HG02642 (cell line): ENCODE measurements around the gene RFT1.
A peak's percentile ranks its signal among the peaks of the same experiment; 100 is the strongest.
"Not testable (repeated sequence)": the region's sequence is repeated elsewhere in the genome, so short reads cannot be mapped to it uniquely, and the experiment has no call there.

Experiments used
- ATAC-seq: cut with Tn5 transposase; IDR thresholded peaks from one replicate; pipeline ENCODE4 v1.9.1; 2021; ENCODE audit warnings: mild to moderate bottlenecking; ENCODE audit not compliant: unreplicated experiment, poor library complexity

RFT1 gene

DNA sequence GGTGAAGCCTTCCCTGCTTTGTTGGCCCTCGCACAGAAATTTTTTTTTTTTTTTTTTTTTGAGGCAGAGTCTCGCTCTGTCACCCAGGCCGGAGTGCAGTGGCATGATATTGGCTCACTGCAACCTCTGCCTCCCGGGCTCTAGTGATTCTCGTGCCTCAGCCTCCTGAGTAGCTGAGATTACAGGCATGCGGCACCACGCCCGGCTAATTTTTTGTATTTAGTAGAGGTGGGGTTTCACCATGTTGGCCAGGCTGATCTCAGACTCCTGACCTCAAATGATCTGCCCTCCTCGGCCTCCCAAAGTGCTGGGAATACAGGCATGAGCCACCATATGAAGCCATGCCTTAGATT lies 20.8 kb upstream of the RFT1 start:
- not testable (repeated sequence) for ATAC-seq

DNA sequence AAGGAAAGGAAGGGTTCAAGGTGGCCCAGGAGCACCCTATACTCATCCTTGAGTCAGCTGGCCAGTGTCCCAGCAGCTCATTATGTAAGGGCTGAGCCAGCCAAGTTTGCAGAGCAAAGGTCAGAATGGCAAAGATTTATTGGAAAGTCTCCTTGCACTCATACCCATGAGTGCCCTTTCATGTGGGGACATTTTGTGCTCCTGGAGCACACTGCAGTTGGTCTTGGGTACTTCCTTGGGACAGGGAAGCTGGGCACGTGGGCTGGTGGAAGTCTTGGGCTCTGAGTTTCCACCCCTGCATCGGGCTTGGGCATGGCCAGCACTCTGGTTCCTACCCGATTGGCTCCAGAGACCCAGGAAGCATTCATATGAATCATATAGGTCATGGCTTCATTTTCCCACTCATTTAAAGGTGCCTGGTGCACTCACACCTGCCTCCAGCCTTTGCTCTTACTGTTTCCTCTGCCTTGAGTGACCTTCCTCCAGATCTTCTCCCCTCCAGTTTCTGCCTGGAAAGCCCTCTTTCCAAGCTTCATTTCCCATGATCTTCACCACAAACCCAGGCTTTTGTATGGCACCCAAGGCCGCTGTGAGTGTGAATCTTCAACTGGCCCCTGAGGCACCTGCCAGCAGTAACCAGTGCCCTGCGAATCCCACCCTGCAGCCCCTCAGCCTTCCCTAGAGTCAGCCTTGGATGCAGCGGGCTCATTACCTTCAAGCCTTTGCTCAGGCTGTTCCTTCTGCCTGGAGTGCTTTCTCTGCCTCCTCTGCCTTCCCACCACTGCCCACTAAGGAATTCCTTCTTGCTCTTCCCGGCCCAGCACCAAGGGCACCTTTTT lies 20.2 kb upstream of the RFT1 start:
- no peak for ATAC-seq

DNA sequence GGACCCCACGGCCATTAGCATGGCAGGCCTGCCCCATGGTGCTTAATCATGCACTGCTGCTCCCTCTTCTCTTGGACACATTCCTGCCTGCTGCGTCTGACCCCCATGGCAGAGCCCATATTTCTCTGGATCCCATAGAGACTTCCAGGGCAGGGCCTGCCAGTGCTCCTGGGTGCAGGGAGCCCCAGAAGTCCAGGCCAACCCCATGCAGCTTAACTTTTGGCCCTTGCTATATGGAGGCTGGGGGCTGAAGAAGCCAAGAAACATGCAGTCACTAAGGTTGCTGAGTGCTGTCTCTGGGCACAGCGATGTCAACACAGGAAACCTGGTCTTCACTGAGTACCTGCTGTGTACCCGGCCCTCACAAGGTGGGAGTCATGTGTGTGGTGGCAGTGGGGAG lies 19.5 kb upstream of the RFT1 start:
- ATAC-seq = no peak

DNA sequence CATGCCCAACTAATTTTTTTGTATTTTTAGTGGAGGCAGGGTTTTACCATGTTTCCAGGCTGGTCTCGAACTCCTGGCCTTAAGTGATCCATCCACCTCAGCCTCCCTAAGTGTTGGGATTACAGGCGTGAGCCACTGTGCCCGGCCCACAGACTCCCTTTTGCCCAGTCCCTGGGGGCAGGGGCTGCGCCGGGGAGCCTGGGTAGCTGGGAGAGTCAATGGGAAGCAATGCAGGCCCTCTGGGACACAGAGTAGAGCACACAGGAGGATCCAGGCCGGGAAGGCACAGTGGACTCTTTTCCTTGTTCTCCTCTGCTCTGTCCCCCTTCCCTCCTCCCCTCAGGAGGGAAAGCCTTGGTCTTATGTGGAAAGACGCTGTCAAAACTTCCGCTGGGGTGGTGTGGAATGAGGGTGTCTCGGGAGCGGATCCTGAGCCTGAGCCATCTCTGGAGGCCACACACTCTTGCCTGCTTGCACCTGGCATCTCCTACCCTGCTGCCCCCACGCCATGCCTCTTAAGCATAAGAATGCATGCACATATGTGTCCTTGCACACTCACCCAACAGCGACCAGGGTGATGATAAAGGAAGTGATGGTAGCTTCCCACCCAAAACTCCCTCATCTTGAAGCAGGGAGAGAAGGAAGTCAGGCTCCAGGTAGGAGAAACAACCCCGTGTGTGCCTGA lies 18.9 kb upstream of the RFT1 start:
- ATAC-seq = no peak

DNA sequence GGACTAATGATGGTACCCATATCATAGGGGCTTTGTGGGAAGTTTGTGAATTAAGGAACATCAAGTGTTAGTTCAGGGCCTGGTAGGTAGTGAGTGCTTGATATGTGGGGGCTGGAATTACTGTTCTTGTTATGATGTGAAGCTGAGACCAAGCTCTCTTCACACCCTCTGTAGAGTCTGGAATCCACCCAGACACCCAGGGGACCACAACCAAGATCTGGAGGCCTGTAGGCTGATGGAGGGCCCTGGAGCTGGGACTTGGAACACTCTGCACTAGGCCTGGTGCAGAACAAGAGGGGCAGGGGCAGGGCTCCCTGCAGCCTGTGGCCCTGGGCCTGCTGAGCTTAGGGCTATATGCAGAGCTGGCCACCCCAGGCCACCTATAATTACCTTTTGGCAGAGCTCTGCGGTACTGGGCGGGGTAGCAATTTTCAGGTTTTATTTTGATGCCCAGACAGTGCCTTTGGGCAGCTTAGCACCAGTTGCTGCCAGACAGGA lies 17.7 kb upstream of the RFT1 start:
- no peak for ATAC-seq

DNA sequence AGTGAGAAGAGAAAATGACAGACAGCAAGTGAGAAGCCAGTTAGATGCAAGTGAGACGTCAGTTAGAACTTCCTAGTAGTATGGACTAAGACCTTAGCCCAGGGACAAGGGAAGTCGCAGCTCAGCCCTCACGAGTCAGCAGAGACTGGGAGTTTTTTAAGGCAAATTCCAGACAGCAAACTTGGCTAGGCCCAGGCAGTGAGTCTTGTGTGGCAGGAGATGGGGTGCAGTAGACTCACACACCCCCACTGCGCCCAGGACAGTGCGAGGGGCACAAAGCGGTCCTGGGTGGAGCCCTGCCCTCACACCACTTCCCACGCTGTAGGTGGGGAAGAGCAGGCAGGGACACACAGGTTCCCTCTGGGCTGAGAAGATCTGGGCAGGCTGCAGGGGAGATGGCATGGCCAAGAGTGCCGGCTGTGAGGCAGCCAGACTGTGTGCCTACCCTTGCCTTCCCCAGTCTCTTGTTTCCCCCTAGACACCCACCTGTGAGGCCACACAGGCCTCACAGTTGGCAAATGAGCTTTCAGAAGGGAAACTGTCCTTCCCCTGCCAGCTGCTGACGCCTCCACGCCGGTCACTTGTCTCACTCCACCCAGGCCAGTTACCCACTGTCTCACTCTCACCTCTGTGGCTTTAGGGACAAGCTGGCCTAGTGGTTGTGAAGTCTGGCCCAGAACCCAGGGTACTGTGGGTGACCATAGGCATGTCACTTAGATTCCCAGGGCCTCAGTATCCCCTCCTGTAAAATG lies 17.1 kb upstream of the RFT1 start:
- ATAC-seq = no peak

DNA sequence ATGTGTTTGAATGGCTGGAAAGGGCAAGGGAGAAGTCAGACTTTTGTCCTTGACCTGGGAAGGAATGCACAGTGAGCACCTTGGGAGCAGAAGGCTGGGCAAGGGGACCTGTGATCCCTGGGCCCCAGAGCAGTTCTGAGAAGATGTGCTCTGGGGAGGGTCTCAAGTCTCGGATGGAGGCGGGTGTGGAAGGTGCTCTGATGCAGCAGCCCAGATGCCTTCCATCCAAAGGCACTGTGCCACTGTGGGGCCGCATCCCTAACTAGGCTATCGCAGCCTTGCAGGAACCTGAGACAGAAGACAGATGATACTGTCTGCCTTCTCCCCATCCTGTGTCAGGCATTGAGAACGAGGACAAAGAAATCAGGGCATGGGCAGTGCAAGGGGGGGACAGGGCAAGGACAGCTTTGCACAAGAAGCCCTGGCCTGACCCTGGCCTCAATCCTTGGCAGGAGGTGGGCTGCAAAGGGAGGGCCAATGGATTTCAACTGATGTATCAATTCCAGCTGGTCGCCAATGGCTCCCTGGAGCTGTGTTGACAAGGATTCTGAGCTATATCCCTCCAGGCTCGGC lies 16.2 kb upstream of the RFT1 start:
- ATAC-seq = no peak

DNA sequence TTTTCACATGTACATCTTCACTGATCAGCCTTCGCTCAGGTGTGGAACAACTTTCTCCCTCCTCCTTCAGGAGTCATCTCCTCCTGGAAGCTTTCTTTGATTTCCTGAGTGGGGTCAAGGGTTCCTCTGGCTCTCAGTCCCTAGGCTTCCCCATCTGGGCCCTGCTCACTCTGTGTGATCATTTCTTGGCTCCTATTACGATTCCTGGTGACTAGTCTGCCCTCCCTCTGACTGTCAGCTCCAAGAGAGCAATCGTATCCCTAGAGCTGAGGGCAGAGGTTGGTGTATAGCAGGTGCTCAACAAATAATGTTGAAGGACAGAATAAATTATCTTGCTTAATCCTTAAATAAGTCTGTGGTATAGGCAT lies 15.5 kb upstream of the RFT1 start:
- ATAC-seq = no peak

DNA sequence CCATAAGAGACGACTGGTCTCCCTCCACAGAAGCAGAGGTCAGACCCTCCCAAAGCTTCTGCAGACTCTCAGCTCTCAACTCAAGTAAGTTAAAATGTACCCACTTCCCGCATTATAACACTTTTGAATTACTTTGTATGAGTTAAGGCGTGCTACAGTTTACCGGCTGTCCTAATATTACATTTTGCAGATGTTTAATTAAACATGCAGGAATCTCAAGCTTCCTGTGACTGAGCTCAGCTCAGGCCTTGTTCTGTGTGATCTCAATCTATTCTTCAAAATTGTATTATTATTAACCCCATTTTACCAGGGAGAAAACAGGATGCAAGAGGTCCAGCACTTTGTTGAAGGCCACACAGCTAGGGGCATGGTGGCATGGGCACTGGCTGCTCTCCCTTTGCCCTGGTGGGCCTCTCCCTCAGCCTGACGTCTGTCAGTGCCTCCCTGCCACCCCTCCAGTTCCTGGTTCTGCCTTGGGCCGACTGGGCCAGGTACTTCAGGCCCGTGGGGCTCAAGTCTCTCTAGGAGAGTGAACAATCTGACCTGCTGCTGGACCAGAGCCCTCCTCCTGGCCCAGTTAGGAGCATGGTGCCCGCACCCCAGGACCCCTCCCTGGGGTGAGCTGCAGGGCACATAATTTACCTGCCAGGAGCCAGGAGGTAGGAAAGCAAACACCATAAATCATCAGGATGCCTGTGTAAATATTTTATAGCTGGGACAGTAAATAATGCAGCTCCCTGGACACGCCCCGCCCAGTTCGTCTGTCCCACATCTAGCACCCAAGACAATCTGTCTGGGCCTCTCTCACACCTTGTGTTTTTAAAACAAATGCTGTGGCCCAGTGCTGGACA lies 14.9 kb upstream of the RFT1 start:
- ATAC-seq = no peak

DNA sequence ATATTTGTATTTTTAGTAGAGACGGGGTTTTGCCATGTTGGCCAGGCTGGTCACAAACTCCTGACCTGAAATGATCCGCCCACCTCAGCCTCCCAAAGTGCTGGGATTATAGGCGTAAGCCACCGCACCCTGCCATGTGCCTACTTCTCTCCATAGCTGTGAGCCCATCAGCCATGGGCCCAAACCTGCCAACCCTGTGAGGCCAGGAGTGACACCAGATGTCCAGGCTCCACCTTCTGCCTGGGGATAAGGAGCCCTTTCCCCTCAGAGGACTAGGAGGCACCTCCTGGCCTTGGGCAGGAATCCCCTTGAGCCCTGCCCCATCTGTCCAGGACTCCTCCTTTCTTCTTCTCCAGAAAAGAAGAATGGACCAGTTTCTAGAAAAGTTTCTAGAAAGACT lies 14.2 kb upstream of the RFT1 start:
- no peak for ATAC-seq

DNA sequence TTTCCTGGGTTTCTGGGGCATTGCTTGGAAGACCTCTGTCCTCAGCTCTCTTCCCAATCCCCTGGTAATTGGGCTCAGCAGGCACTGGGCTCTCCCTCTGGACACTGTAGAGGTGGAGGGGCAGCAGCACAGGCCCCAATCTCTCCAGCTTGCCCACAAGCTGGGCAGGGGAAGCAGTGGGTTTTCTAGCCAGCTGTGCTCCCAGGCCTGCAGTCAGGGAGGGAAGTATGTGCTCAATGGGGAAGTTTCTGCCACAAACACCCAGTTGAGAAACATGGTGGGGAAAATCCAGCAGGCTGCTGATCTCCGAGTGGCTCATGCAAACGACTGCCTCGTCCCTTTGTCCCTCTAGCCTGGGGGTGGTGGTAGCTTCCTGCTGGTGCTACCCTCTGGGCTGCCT lies 12.8 kb upstream of the RFT1 start:
- no peak for ATAC-seq

DNA sequence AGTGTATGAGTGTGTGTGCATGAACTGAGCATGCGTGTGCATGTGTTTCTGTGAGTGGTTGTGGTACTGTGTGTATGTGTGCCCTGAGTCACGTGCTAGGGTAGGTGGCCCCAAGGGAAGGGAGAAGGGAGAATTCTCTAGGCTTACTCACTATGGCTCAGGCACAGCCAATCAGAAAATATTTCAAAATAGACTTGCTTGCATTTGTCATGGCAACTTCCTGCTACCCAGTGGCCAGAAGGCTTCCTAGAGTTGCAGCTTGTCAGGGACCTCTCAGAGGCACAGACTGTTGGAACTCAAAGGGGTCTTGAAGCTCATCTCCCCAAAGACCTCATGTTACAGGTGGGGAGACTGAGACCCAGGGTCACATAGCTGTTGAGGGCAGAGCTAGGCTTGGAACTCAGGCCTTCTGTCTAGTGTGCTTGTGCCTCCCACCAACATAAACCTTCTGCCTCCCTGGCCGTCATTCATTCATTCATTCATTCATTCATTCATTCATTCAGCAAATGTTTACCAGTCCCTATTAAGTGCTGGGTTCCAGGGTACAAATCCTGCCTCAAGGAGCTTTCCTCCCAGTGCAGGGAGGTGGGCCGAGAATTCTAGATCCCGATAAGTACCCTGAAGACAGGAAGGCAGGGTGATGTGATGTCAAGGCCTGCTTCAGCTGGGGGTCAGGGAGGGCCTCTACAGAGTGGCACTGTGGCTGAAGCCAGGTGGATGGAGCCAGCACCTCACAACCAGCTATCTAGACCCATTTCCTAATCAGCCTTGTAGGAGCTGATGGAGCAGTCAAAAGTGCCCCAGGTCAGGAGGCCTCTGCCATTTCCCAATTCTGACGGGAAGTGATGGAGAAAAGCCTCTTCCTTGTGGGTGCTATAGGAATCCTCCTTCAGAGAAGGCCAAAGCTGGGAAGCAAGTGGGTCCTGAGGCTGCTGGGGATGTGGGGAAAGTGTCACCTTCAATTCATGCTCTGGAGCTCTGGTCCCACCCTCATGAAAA lies 10.9 kb upstream of the RFT1 start:
- no peak for ATAC-seq

DNA sequence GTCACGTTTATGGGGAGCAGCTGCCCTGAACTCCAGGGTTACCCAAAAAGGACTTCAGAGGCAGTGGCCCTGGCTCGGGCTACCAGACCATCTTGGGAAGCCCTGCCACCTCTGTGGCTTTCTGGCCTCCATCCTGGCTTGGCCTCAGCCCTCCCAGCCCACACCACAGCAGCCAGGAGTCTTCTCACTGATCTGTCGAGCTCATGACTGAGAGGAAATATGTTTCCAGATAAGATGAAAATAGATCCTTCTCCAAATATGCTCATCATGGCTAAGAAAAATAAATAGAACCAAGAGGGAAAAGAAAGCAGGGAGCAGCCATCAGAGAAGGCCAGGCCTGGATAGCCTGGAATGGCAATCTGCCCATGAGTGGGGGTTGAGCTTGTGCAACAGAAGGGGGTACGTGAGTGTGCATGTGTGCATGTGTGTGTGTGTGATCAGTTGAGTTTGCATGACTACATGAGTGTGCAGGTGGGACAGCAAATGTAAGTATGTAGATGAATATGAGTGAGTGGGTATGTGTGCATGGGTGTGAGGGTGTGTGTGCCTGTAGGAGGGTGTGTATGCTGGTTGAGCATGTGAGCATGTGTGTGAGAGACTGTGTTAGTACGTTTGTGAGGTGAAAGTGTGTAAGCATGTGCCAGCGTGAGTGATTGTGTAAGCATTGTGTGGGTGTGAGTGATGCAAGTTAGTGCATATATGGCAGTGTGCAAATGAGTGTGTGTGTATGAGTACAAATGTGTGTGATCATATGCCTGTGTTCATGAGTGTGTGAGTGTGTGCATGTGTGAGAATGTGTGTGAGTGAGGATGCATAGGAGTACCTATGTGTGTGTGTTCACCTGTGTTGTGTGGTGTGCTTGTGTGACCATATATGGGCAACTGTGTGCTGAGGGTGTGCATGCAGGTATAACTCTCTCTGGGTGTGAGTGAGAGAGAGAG lies 9.9 kb upstream of the RFT1 start:
- no peak for ATAC-seq

DNA sequence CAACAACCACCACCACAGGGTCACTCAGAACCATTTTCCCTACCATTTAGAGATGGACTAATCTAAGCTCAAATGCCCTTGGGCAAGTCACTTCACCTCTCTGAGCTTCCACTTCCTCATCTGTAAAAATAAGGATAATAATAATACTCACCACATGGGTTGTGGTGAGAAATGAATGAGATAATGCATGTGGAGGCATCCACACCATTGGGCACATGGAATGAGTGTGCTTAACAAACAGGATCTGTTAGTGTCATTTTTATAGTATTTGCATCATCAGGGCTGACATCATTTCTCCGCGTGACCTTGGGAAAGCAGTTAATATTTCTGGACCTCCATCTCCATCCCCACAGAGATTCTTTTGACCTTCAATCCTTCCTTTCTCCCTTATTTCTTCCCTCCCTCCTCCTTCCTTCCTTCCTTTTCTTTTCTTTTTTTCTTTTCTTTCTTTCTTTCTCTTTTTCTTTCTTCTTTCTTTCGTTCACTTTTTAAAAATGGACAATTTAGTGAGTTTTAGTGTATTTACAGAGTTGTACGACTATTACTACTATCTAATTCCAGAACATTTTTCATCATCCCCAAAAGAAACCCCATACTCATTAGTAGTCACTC lies 7.7 kb upstream of the RFT1 start:
- ATAC-seq = no peak

DNA sequence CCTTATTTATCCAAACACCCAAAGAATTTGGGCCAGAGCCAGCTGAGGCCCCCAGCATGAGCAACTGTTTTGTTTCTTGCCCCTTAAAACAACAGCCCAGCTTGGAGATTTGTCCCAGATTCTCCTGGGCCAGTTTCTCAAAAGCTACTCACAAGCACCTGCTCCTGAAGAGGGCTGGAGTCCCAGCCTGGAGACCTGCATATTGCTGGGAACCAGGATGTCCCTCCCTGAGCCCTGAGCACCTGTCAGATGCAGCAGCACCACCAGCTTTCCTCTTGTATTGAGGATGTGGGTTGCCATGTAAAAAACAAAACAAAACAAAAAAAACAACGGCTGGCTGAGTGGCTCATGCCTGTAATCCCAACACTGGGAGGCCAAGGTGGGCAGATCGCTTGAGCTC lies 7.0 kb upstream of the RFT1 start:
- ATAC-seq = no peak

DNA sequence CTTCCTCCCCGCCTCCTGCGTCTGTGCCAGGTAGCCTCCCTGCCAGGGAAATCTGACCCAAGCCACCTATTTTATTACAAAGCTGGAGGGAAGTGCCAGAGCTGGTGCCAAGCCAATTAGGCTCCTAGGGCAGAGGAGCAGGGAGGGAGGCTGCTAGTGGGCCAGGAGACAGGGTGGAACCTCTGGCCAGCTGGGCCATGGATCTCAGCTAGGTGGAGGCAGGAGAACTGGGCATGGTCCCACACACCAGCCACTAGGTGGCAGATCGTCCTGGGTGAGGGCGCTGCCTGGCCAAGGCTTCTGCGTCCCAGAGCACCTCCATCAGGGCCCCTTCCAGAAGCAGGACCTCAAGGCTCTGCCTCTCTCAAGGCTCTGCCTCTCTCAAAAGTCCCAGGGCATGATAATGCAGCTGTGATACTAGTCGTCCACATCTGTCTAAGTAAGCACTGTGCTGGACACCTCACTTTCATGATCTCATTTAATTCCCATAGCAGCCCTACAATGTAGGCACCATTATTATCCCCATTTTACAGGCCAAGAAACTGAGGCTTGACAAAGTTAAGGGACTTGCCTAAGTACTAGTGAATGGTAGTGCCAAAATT lies 4.5 kb upstream of the RFT1 start:
- peak; percentile 38 for ATAC-seq

DNA sequence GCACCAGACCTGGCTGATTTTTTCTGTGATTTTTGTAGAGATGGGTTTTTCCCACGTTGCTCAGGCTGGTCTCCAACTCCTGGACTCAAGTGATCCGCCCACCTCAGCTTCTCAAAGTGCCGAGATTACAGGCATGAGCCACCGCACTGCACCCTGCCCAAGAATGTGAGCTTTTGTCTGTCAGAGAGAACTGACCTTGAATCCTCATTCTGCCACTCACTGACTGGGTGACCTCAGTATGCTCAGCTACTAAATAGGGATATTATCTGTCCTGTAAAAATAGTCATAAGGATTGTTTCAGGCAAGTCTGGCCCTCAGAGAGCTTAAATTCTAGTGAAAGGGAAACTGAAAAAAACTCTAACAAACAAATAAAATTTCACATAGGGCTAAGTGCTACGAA lies 2.1 kb upstream of the RFT1 start:
- ATAC-seq = no peak
